Upper lobe of left lung (tissue), 6 donors: ENCODE results near the gene DNAJB13. TPM values are rescaled to one million over a fixed set of nuclear protein-coding genes. Genes with fewer than 3 reads are reported as not detected.
A peak's percentile ranks its signal among the peaks of the same experiment; 100 is the strongest.

Experiments
- ATAC-seq, 2 donors: fragments of 200-7000 bp; cut with Tn5 transposase; one replicate each; pipeline ENCODE4 v1.9.1; 2022; ENCODE audit warnings: mild to moderate bottlenecking in 2 of 2, moderate library complexity in 2 of 2; ENCODE audit not compliant: low FRiP score in 2 of 2
- DNase-seq, 2 donors: peaks; one replicate each; pipeline ENCODE4 v3.0.0-alpha.2; 2019 to 2020
- H3K27ac ChIP-seq, 4 donors: fragments of 200-600 bp; sonication (generic); one replicate each; pipeline ENCODE4 v1.5.1; 2016 to 2019
- H3K27me3 ChIP-seq, 4 donors: fragments of 200-600 bp; sonication (generic); one replicate each; pipeline ENCODE4 v1.5.1; 2017 to 2019
- H3K36me3 ChIP-seq, 4 donors: fragments of 200-600 bp; sonication (generic); one replicate each; pipeline ENCODE4 v1.5.1; 2016 to 2019
- H3K4me1 ChIP-seq, 4 donors: fragments of 200-600 bp; sonication (generic); one replicate each; pipeline ENCODE4 v1.5.1; 2018 to 2019
- H3K4me3 ChIP-seq, 4 donors: fragments of 200-600 bp; sonication (generic); one replicate each; pipeline ENCODE4 v1.5.1; 2017 to 2019; ENCODE audit warnings: mild to moderate bottlenecking in 2 of 4, moderate library complexity in 1 of 4
- H3K9me3 ChIP-seq, 4 donors: fragments of 200-600 bp; sonication (generic); one replicate each; pipeline ENCODE4 v1.5.1; 2018 to 2019
- EP300 ChIP-seq, 4 donors: sonication (generic); formaldehyde crosslinking; IDR thresholded peaks; one replicate each; pipeline ENCODE4 v1.5.1; 2017; ENCODE audit warnings: antibody characterized with exemption in 4 of 4, control low read depth in 2 of 4
- POLR2A ChIP-seq, 4 donors: fragments of 450-650 bp; IDR thresholded peaks; one replicate each; pipeline ENCODE4 v1.5.1; 2016 to 2017; ENCODE audit warnings: antibody characterized with exemption in 4 of 4, mild to moderate bottlenecking in 2 of 4
- POLR2AphosphoS5 ChIP-seq, 2 donors: sonication (generic); formaldehyde crosslinking; IDR thresholded peaks; one replicate each; pipeline ENCODE4 v1.5.1; 2017; ENCODE audit warnings: antibody characterized with exemption in 2 of 2
- WGBS, 2 donors: methylation state at CpG; one replicate each; pipeline ENCODE4 v1.1.5; 2017 to 2018; 5-methylcytosine and 5-hydroxymethylcytosine counted together
- total RNA-seq, 6 donors: library from RNA; depleted of rRNA in 4 of 6; stranded (reverse); fragments of >200 nt in 4 of 6; gene quantifications; one replicate each; pipeline versions ENCODE4 v1.1.0 to v1.2.1, GENCODE V29; 2016 to 2021
- TF ChIP-seq, protein P1 (sequence below), 6 experiments: fragments of 450-650 bp in 4 of 6; fragments of 200-600 bp in 2 of 6; sonication (generic) in 2 of 6; IDR thresholded peaks; one replicate each; pipeline ENCODE4 v1.5.1; 2016 to 2019; ENCODE audit warnings: antibody characterized with exemption in 6 of 6
- donor health status: DM: no; HTN: no; CAD: no; lungs with moderate emphysema.
- donor health status: DM: no; HTN: yes; CAD: no; lungs with severe emphysema.

DNAJB13 gene
- total RNA-seq, 6 donors from 2014 or later, result 0.49 to 16.5 (median 6.3) TPM

DNA sequence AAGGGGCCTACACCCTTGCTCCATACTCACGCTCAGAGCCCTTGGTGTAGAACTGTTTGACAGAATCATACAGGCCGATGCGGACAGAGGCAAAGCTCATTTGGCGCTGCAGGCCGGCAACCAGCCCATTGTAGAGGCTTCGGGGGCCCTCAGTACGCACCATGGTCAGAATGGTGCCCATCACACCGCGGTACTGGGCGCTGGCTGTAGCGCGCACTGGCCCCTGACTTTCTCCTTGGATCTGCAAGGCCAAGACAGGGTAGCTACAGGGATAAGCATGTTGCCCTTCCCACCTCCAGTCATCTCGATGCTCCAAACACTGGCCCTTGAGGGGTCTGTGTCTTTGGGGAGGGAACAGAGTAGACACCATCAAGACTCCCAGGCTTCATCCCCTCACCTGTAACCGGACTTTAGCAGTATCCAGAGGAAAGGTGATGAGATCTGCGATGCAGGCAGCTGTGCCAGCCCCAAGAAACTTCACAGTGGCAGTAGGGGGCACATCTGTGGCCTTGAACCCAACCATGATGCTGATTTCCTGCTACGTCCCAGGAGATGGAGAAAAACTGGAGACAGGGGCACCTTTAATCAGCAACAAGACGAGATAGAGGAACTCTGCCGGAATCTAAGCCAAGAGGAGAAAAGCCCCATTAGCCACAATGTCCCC, 27.2 kb downstream of the DNAJB13 start:
- WGBS, 2 donors, result 97% methylated on average over 12 to 17 of the region's 18 CpGs
- Histone ChIP-seq H3K27me3 (no peaks in the 10 kb centered on the region), H3K27ac (peak overlapping the region in 1 of 4 donors; percentile 93), H3K36me3 (peaks cover 14 to 41% (median 33%) of the 10 kb centered on the region in 4 donors), H3K4me1 (peaks cover 37 to 57% (median 54%) of the 10 kb centered on the region in 4 donors), H3K4me3 (no peak overlapping the region), H3K9me3 (no peaks in the 10 kb centered on the region)
- DNase-seq (peak in 1 of 2 donors; percentile 18), ATAC-seq (no peak)
- TF ChIP-seq POLR2A (IDR thresholded peaks at IDR 0.05) (no peak), EP300 (IDR thresholded peaks at IDR 0.05) (no peak), POLR2AphosphoS5 (IDR thresholded peaks at IDR 0.05) (no peak)
- TF ChIP-seq, protein P1, sequence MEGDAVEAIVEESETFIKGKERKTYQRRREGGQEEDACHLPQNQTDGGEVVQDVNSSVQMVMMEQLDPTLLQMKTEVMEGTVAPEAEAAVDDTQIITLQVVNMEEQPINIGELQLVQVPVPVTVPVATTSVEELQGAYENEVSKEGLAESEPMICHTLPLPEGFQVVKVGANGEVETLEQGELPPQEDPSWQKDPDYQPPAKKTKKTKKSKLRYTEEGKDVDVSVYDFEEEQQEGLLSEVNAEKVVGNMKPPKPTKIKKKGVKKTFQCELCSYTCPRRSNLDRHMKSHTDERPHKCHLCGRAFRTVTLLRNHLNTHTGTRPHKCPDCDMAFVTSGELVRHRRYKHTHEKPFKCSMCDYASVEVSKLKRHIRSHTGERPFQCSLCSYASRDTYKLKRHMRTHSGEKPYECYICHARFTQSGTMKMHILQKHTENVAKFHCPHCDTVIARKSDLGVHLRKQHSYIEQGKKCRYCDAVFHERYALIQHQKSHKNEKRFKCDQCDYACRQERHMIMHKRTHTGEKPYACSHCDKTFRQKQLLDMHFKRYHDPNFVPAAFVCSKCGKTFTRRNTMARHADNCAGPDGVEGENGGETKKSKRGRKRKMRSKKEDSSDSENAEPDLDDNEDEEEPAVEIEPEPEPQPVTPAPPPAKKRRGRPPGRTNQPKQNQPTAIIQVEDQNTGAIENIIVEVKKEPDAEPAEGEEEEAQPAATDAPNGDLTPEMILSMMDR (IDR thresholded peaks at IDR 0.05), result no peak

DNA sequence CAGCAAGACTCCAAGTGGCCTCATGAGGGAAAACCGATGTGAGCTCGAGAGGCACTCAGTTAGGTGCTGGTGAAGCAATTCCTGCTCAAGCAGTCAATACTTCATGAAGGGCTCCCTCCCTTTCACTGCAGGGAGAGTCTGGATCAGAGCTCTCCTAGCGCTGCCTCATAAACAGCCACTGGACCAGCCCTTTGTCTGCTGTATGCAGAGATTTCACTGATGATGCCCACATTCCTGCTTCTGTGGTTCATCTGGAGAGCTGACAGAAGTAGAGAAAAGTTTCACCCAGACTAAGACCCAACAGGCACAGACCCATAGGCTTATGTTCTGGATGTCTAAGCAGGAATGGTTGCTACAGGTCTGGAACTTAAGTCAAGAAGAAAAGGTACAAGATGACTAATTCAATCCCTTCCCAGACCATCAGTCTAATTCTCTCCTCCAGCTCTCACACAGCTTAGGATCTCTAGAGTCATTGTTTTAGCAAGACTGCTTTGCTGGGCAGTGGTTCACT, 27.8 kb downstream of the DNAJB13 start:
- DNase-seq, result peak in 1 of 2 donors; percentile 41
- Histone ChIP-seq H3K27me3 (no peaks in the 10 kb centered on the region), H3K9me3 (no peaks in the 10 kb centered on the region), H3K4me3 (no peak overlapping the region), H3K36me3 (peaks cover 14 to 41% (median 33%) of the 10 kb centered on the region in 4 donors), H3K4me1 (peaks cover 33 to 60% (median 51%) of the 10 kb centered on the region in 4 donors), H3K27ac (peak overlapping the region; percentile 8 to 98 (median 84))
- TF ChIP-seq POLR2AphosphoS5 (IDR thresholded peaks at IDR 0.05) (no peak), EP300 (IDR thresholded peaks at IDR 0.05) (no peak), POLR2A (IDR thresholded peaks at IDR 0.05) (no peak)
- TF ChIP-seq, protein P1 (IDR thresholded peaks at IDR 0.05), result no peak
- no peak for ATAC-seq
- 61 to 100% methylated on average over 1 to 3 of the region's 3 CpGs for WGBS, 2 donors

DNA sequence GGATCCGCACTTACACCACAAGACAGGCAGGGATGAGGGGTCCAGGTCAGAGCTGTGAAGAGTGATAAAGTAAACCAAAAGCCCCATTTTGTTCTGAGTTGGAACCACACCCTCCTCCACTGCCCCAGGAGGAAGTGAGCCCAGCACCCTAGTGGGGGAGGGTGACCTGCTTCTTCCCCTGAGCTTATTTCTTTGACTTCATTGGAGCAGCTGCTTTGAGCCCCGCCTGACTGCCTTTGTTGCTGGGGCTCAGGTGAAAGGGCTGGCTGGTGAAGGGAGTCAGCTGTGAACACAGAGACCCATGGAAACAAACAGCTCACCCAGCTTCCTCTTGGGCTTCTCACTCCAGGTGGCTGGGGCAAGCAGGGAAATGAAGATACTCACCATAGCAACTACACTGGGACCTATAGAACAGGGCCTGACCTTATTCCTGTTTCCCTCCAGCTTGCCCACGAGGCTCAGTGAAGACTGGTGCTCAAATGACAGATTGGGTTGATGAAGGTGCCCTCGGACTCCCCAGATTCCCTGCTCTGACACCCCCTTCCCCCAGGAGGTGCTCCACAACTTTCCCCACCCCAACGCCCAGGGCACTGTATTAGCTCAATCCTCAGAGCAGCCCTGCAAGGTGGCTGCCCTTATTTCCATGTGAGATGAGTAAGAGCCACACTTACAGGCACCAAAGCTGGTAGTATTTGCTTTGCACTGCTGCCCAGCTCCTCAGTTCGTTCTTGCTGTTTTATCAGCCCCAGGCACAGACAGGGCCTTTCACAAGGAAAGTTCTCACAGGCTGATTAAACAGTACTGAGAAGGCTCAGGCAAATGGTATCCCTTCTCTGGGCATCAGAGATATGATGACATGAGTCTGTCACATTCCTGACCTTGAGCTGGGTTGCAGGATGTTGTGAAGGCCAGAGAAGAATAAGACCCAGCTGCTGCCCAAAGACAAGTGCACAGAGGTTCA, 29.5 kb downstream of the DNAJB13 start:
- TF ChIP-seq POLR2A (IDR thresholded peaks at IDR 0.05) (peak in 1 of 4 donors; percentile 49), EP300 (IDR thresholded peaks at IDR 0.05) (no peak), POLR2AphosphoS5 (IDR thresholded peaks at IDR 0.05) (peak in 1 of 2 donors; percentile 31)
- TF ChIP-seq, protein P1 (IDR thresholded peaks at IDR 0.05), result no peak
- H3K4me3 ChIP-seq, result peak overlapping the region in 2 of 4 donors; percentile 64 to 78
- H3K27ac ChIP-seq, result peak overlapping the region; percentile 75 to 98 (median 90)
- DNase-seq (peak in 1 of 2 donors; percentile 80), ATAC-seq (no peak)
- 31 to 50% methylated on average over 2 to 6 of the region's 6 CpGs for WGBS, 2 donors
- peaks cover 13 to 33% (median 25%) of the 10 kb centered on the region in 4 donors for H3K36me3 ChIP-seq
- no peaks in the 10 kb centered on the region for H3K27me3 ChIP-seq
- H3K9me3 ChIP-seq, result no peaks in the 10 kb centered on the region
- H3K4me1 ChIP-seq, result peaks cover 27 to 63% (median 48%) of the 10 kb centered on the region in 4 donors

DNA sequence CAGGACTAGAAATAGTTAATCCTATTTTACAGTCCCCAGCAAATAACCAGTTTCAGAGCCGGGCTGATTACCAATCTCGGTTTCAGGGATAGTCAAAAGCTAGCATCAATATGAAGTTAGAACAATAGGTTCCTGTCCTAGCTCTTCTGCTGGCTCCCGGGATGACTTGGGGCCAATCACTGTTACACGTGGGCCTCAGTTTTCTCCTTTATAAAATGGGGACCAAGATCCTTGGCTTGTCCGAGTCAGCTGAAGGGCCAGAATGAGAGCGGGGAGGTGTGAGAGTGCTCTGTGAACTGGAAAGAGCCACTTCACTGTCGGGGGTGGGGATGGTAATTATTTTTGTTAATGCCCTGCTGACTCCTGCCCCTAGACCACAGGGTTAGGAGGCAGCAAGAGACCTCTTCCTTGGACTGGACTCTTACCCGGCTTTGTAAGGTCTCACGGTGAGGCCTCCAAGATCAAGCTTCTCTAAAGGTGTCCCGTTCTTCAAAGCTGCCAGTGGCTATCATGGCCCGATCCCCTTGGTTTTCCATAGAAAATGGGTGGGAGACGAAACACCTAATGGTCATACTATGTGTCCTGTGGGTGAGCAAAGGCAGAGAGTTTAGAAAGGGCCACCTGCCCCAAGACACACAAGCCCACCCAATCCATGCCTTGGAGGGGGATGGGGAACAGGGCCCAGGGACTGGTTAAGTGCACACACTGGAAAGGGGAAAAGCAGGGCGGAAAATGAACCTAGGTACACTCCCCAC, 30.4 kb downstream of the DNAJB13 start:
- Histone ChIP-seq H3K27me3 (no peaks in the 10 kb centered on the region), H3K9me3 (no peaks in the 10 kb centered on the region), H3K27ac (peak overlapping the region; percentile 87 to 98 (median 92)), H3K4me1 (peaks cover 27 to 63% (median 48%) of the 10 kb centered on the region in 4 donors), H3K36me3 (peaks cover 12 to 23% (median 17%) of the 10 kb centered on the region in 4 donors), H3K4me3 (peak overlapping the region; percentile 3 to 78 (median 58))
- TF ChIP-seq POLR2AphosphoS5 (IDR thresholded peaks at IDR 0.05) (no peak), EP300 (IDR thresholded peaks at IDR 0.05) (no peak), POLR2A (IDR thresholded peaks at IDR 0.05) (no peak)
- TF ChIP-seq, protein P1 (IDR thresholded peaks at IDR 0.05), result no peak
- peak in 1 of 2 donors; percentile 21 for DNase-seq
- WGBS, 2 donors, result 67 to 77% methylated on average over 13 of the region's 13 CpGs
- no peak for ATAC-seq
